K562 (cell line): Measurements from ENCODE around the gene U2SURP. TPM values are rescaled to one million over a fixed set of nuclear protein-coding genes. Genes with fewer than 3 reads are reported as not detected.

ENCODE experiments used
- ATAC-seq: fragments of 200-7000 bp; cut with Tn5 transposase; 3 replicates; pipeline ENCODE4 v1.9.1; 2020; ENCODE audit warnings: moderate library complexity
- BruUV-seq: library from RNA; stranded (reverse); fragments of 400-500 nt; replicated peaks from 2 replicates; lab custom pipeline; 2021; lab: Mats Ljungman, UMichigan
- CTCF ChIA-PET: fragments of 300-600 bp; formaldehyde crosslinking; extraction: SDS; loops from one replicate; lab custom pipeline; 2021; ENCODE audit warnings: low intra/inter-chr PET ratio; lab: Yijun Ruan, JAX
- POLR2A ChIA-PET: fragments of 300-600, 350-650 bp; sonication (Branson Sonifier 250); formaldehyde crosslinking; extraction: SDS; loops from one replicate; lab custom pipeline; 2021; ENCODE audit warnings: antibody characterized with exemption, inconsistent platforms; lab: Yijun Ruan, JAX
- DNase-seq, 4 experiments: peaks; one replicate each; pipeline versions ENCODE4 v3.0.0 to v3.0.0-alpha.2; 2011 to 2018; ENCODE audit warnings: low spot score in 3 of 4, mixed read lengths in 3 of 4; ENCODE audit errors: extremely low read depth in 1 of 4
- FAIRE-seq: peaks from 2 replicates; lab custom pipeline; 2011; peaks lifted over from hg19 to GRCh38; lab: Jason Lieb, UNC
- H2AFZ ChIP-seq: 2 replicates; pipeline ENCODE4 v1.6.0; 2011; ENCODE audit warnings: low read depth, low read length, control low read depth, inconsistent platforms
- H3K27ac ChIP-seq: fragments of 200-600 bp; 3 replicates; pipeline ENCODE4 v1.8.0; 2011; ENCODE audit warnings: low read depth, mild to moderate bottlenecking, control low read depth, inconsistent platforms, low read length, moderate library complexity, mixed read lengths; ENCODE audit errors: extremely low read depth
- H3K27me3 ChIP-seq, 2 experiments: fragments of 300-600 bp in 1 of 2; 2 replicates in 1 of 2; 3 replicates in 1 of 2; pipeline versions ENCODE4 v1.6.0 to v1.8.0; 2011; ENCODE audit warnings: inconsistent platforms in 2 of 2, low read length in 2 of 2, mild to moderate bottlenecking in 1 of 2, mixed read lengths in 1 of 2, moderate library complexity in 1 of 2; ENCODE audit not compliant: control insufficient read depth in 2 of 2, insufficient read depth in 2 of 2
- H3K36me3 ChIP-seq: fragments of 300-600 bp; 3 replicates; pipeline ENCODE4 v1.8.0; 2011; ENCODE audit warnings: mild to moderate bottlenecking, low read length, inconsistent platforms; ENCODE audit not compliant: control insufficient read depth, insufficient read depth
- H3K4me1 ChIP-seq, 2 experiments: fragments of 200-600 bp in 1 of 2; replicated peaks in 1 of 2; 2 replicates in 1 of 2; 3 replicates in 1 of 2; pipeline versions ENCODE4 v1.5.1 to v1.8.0; 2011; ENCODE audit warnings: inconsistent platforms in 2 of 2, low read length in 2 of 2, mild to moderate bottlenecking in 1 of 2, mixed read lengths in 1 of 2, moderate library complexity in 1 of 2; ENCODE audit not compliant: control insufficient read depth in 2 of 2, insufficient read depth in 2 of 2
- H3K4me2 ChIP-seq: 2 replicates; pipeline ENCODE4 v1.6.1; 2011; ENCODE audit warnings: low read length, control low read depth, inconsistent platforms, mixed read lengths; ENCODE audit not compliant: insufficient read depth
- H3K4me3 ChIP-seq: fragments of 200-600 bp; sonication (generic), shearing (Covaris generic); 2 replicates; pipeline ENCODE4 v1.5.1; 2016; ENCODE audit warnings: control low read depth, inconsistent platforms
- H3K79me2 ChIP-seq: fragments of 200-600 bp; 3 replicates; pipeline ENCODE4 v1.8.0; 2011; ENCODE audit warnings: low read length, inconsistent platforms; ENCODE audit not compliant: control insufficient read depth, insufficient read depth
- H3K9ac ChIP-seq, 2 experiments: 2 replicates each; pipeline versions ENCODE4 v1.6.0 to v1.6.1; 2011; ENCODE audit warnings: low read depth in 2 of 2, low read length in 2 of 2, control low read depth in 1 of 2, inconsistent platforms in 1 of 2, mild to moderate bottlenecking in 1 of 2, mixed read lengths in 1 of 2; ENCODE audit not compliant: insufficient read depth in 1 of 2
- H3K9me1 ChIP-seq: one replicate; pipeline ENCODE4 v1.6.0; 2011; ENCODE audit warnings: inconsistent platforms, mild to moderate bottlenecking, low read length, moderate library complexity; ENCODE audit not compliant: control insufficient read depth, insufficient read depth
- H3K9me3 ChIP-seq: replicated peaks from 2 replicates; pipeline ENCODE4 v1.5.1; 2011; ENCODE audit warnings: low read depth, low read length, inconsistent platforms; ENCODE audit not compliant: control insufficient read depth, insufficient read depth
- H4K20me1 ChIP-seq: replicated peaks from 2 replicates; pipeline ENCODE4 v1.6.1; 2011; ENCODE audit warnings: low read length, inconsistent platforms, mixed read lengths; ENCODE audit not compliant: control insufficient read depth, insufficient read depth
- CREBBP ChIP-seq: IDR thresholded peaks from one replicate; pipeline ENCODE4 v1.6.1; 2012; ENCODE audit warnings: low read depth, mild to moderate bottlenecking, control low read depth, inconsistent platforms, low read length
- EGR1 ChIP-seq: fragments of 450-650 bp; conservative IDR thresholded peaks from 2 replicates; pipeline ENCODE4 v1.6.1; 2017; ENCODE audit warnings: mild to moderate bottlenecking
- EZH2 ChIP-seq: IDR thresholded peaks from 2 replicates; pipeline ENCODE4 v1.6.1; 2012; ENCODE audit warnings: low read depth, mild to moderate bottlenecking, inconsistent platforms, low read length, borderline replicate concordance
- HNRNPLL ChIP-seq: fragments of 200-400 bp; formaldehyde crosslinking; IDR thresholded peaks from 2 replicates; pipeline ENCODE4 v1.6.1; 2017; ENCODE audit warnings: low read length, low read depth, mild to moderate bottlenecking; ENCODE audit not compliant: poor library complexity, severe bottlenecking
- POLR2B ChIP-seq: fragments of 450-650 bp; IDR thresholded peaks from 2 replicates; pipeline ENCODE4 v1.6.1; 2018; ENCODE audit warnings: low read depth; ENCODE audit not compliant: partially characterized antibody
- PTTG1 ChIP-seq: fragments of 450-650 bp; IDR thresholded peaks from 2 replicates; pipeline ENCODE4 v1.6.1; 2016; ENCODE audit warnings: low read depth, mild to moderate bottlenecking, missing genetic modification characterization, missing compliant biosample characterization
- ZBTB1 ChIP-seq: sonication (generic); formaldehyde crosslinking; IDR thresholded peaks from 2 replicates; pipeline ENCODE4 v1.8.1; 2023; ENCODE audit warnings: missing genetic modification reagents, low read depth, mild to moderate bottlenecking, borderline replicate concordance
- ZKSCAN1 ChIP-seq: fragments of 150-350 bp; IDR thresholded peaks from 2 replicates; pipeline ENCODE4 v1.6.1; 2016; ENCODE audit warnings: low read depth, low read length
- ZNF239 ChIP-seq: fragments of 250-450 bp; sonication (Bioruptor Pico); IDR thresholded peaks from 2 replicates; pipeline ENCODE4 v1.4.0; 2020; ENCODE audit warnings: mild to moderate bottlenecking
- ZNF384 ChIP-seq: IDR thresholded peaks from 2 replicates; pipeline ENCODE4 v1.6.1; 2012; ENCODE audit warnings: low read depth, low read length, improper control_type of control experiment
- ZNF551 ChIP-seq: fragments of 250-450 bp; sonication (Bioruptor Pico); IDR thresholded peaks from 2 replicates; pipeline ENCODE4 v1.5.0; 2021; ENCODE audit warnings: mild to moderate bottlenecking, moderate library complexity
- ZNF583 ChIP-seq: fragments of 250-450 bp; sonication (Bioruptor Pico); IDR thresholded peaks from 2 replicates; pipeline ENCODE4 v1.4.0; 2020
- whole genome bisulfite sequencing: fragments of 100-300 bp; shearing (Covaris generic); methylation state at CpG from one replicate; pipeline ENCODE4 v1.1.6; 2016; ENCODE audit warnings: low coverage, mixed read lengths; ENCODE audit not compliant: insufficient coverage; ENCODE audit errors: missing lambda C conversion rate; 5-methylcytosine and 5-hydroxymethylcytosine counted together
- in situ Hi-C: fragments of 300-500 bp; cut with MboI; formaldehyde crosslinking; loops from 4 replicates; pipeline ENCODE4 v1.15.0; 2018; ENCODE audit warnings: inconsistent platforms, mixed read lengths
- intact Hi-C: fragments of 100-400 bp; cut with micrococcal nuclease; formaldehyde crosslinking; loops from 2 replicates; pipeline ENCODE4 v1.14.2; 2022
- polyA plus RNA-seq, 8 experiments: library from polyadenylated mRNA; depleted of rRNA in 4 of 8; stranded (reverse) in 5 of 8; unstranded in 3 of 8; fragments of >200 nt; fragmentation: Nextera tagmentation in 2 of 8; fragmentation: Illumina TruSeq in 1 of 8; extraction: Ambion mirVana in 2 of 8; extraction: Trizol in 1 of 8; gene quantifications; 2 replicates each; pipeline versions ENCODE4 v1.2.1 to v1.2.3, GENCODE V29; 2011 to 2014; ENCODE audit warnings: inconsistent platforms in 1 of 8, missing spikeins in 1 of 8
- total RNA-seq, 7 experiments: library from RNA; depleted of rRNA in 6 of 7; stranded (reverse); fragments of >200 nt in 6 of 7; fragmentation: Illumina TruSeq in 2 of 7; extraction: Trizol in 2 of 7; gene quantifications; 2 replicates each; pipeline versions ENCODE4 v1.2.1 to v1.2.3, GENCODE V29; 2011 to 2021; ENCODE audit warnings: low replicate concordance in 1 of 7
- TF ChIP-seq, protein P1 (sequence below), 2 experiments: fragments of 450-650 bp in 1 of 2; sonication (generic) in 1 of 2; formaldehyde crosslinking in 1 of 2; IDR thresholded peaks in 1 of 2; conservative IDR thresholded peaks in 1 of 2; 2 replicates each; pipeline versions ENCODE4 v1.6.1 to v1.8.1; 2016 to 2023; ENCODE audit warnings: mild to moderate bottlenecking in 2 of 2, moderate library complexity in 2 of 2, inconsistent platforms in 1 of 2, missing genetic modification reagents in 1 of 2
- TF ChIP-seq, protein P2 (sequence below): fragments of 450-650 bp; formaldehyde crosslinking; IDR thresholded peaks from 2 replicates; pipeline ENCODE4 v1.4.0; 2020; ENCODE audit warnings: mild to moderate bottlenecking, mixed read lengths
- TF ChIP-seq, protein P3 (sequence below): fragments of 250-450 bp; sonication (Bioruptor Pico); IDR thresholded peaks from 2 replicates; pipeline ENCODE4 v1.8.0; 2021; ENCODE audit warnings: moderate library complexity, mild to moderate bottlenecking, inconsistent platforms
- TF ChIP-seq, protein P4 (sequence below): sonication (generic); formaldehyde crosslinking; IDR thresholded peaks from 2 replicates; pipeline ENCODE4 v1.8.0; 2022; ENCODE audit warnings: mild to moderate bottlenecking, low read depth, missing genetic modification reagents

The U2SURP gene
- total and polyA plus RNA-seq, 9 of the 15 experiments (the other 6 are each of a cell fraction or from before 2014, with no cell fraction given) = 128 to 322 (median 191) TPM

DNA sequence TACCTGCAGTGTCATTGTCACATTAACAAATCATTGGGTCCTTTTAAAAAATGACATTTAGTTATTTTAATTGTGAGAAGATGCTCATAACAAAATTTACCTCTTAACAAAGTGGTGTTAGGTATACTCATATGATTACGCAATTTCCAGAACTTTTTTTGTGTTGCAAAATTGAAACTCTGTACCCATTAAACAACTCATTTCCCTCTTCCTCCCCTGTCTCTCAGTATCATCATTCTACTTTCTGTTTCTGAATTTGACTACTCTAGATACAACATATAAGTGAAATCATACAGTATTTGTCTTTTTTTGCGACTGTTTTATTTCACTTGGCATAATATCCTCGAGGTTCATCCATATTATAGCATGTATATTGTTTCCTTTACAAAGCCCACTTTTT is 59.5 kb downstream of the U2SURP start (continued):
- TF ChIP-seq, protein P1, sequence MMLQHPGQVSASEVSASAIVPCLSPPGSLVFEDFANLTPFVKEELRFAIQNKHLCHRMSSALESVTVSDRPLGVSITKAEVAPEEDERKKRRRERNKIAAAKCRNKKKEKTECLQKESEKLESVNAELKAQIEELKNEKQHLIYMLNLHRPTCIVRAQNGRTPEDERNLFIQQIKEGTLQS (IDR thresholded peaks at IDR 0.05) = peak; percentile 41; the same call in 1 of the 2 replicates
- TF ChIP-seq, protein P1 (CRISPR knock-in tag; conservative IDR thresholded peaks at IDR 0.05) = no peak
- TF ChIP-seq, all 486 proteins: peak for 4

DNA sequence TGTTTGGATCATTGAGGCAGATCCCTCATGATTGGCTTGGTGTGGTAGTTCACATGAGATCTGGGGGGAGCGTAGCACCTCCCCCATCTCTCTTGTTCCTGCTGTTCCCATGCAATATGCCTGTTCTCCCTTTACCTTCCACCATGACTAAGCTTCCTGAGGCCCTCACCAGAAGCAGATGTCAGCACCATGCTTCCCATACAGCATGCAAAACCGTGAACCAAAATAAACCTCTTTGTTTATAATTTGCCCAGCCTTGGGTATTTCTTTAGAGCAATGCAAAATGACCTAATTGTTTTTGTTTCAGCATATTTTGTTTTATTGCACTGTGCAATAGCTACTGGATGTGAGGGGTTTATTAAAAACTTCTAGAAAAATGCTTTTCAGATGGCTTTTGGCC is 61.6 kb downstream of the U2SURP start:
- Histone ChIP-seq H4K20me1 (no peaks in the 10 kb centered on the region), H3K4me2 (no peak overlapping the region), H3K4me3 (no peak overlapping the region), H3K9ac (no peak overlapping the region), H3K27me3 (no peaks in the 10 kb centered on the region), H3K9me3 (no peaks in the 10 kb centered on the region), H3K9me1 (no peaks in the 10 kb centered on the region), H3K36me3 (peaks cover 49% of the 10 kb centered on the region), H2AFZ (no peak overlapping the region), H3K27ac (no peak overlapping the region), H3K4me1 (peaks cover 0 to 3% of the 10 kb centered on the region in 2 experiments; a peak in 1 of 5 replicates), H3K79me2 (no peaks in the 10 kb centered on the region)
- WGBS = 71% methylated on average over 2 of the region's 2 CpGs
- ATAC-seq (peak; percentile 14; the same call in 1 of the 3 replicates), DNase-seq (no peak), FAIRE-seq (no peak)
- in situ Hi-C loops (no loop called here), intact Hi-C loops (no loop called here)
- ChIA-PET CTCF (interaction anchor here (0.5 kb wide), 1 partner anchor 246 kb away, joined by 4 read pairs; no protein-coding TSS in a partner anchor), POLR2A (interaction anchor here (2.6 kb wide), 1 partner anchor 11 kb away, joined by 13 read pairs; no protein-coding TSS in a partner anchor)
- BruUV-seq = no TSS peak
- TF ChIP-seq ZNF551 (CRISPR knock-in tag) (no peak), POLR2B (peak; percentile 18), EGR1 (no peak), ZKSCAN1 (no peak), ZNF384 (no peak), ZNF239 (no peak), CREBBP (no peak), PTTG1 (tag) (no peak), ZBTB1 (CRISPR knock-in tag) (no peak), HNRNPLL (no peak), ZNF583 (no peak), EZH2 (no peak)
- TF ChIP-seq, protein P2, sequence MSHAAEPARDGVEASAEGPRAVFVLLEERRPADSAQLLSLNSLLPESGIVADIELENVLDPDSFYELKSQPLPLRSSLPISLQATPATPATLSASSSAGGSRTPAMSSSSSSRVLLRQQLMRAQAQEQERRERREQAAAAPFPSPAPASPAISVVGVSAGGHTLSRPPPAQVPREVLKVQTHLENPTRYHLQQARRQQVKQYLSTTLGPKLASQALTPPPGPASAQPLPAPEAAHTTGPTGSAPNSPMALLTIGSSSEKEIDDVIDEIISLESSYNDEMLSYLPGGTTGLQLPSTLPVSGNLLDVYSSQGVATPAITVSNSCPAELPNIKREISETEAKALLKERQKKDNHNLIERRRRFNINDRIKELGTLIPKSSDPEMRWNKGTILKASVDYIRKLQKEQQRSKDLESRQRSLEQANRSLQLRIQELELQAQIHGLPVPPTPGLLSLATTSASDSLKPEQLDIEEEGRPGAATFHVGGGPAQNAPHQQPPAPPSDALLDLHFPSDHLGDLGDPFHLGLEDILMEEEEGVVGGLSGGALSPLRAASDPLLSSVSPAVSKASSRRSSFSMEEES (CRISPR knock-in tag) = no peak
- TF ChIP-seq, protein P3, sequence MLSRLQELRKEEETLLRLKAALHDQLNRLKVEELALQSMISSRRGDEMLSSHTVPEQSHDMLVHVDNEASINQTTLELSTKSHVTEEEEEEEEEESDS (CRISPR knock-in tag) = no peak
- TF ChIP-seq, protein P4, sequence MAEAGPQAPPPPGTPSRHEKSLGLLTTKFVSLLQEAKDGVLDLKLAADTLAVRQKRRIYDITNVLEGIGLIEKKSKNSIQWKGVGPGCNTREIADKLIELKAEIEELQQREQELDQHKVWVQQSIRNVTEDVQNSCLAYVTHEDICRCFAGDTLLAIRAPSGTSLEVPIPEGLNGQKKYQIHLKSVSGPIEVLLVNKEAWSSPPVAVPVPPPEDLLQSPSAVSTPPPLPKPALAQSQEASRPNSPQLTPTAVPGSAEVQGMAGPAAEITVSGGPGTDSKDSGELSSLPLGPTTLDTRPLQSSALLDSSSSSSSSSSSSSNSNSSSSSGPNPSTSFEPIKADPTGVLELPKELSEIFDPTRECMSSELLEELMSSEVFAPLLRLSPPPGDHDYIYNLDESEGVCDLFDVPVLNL (CRISPR knock-in tag) = no peak
